HG03139 (cell line): Measurements from ENCODE around the gene EIF4E3.

ENCODE experiments used
- ATAC-seq: cut with Tn5 transposase; IDR thresholded peaks from one replicate; pipeline ENCODE4 v1.9.1; 2021; ENCODE audit not compliant: unreplicated experiment

Gene EIF4E3

GRCh38 chr3:71723452-71724170 is 1.6 kb downstream of the EIF4E3 start:
- ATAC-seq: no peak

GRCh38 chr3:71722693-71723092 is 2.5 kb downstream of the EIF4E3 start:
- ATAC-seq: no peak

GRCh38 chr3:71721651-71722157 is 3.5 kb downstream of the EIF4E3 start:
- no peak for ATAC-seq

- ATAC-seq: no peak
Measured at GRCh38 chr3:71721002-71721401, 4.2 kb downstream of the EIF4E3 start.

GRCh38 chr3:71718072-71718471 is 7.1 kb downstream of the EIF4E3 start:
- ATAC-seq: no peak

GRCh38 chr3:71714595-71714994 is 10.6 kb downstream of the EIF4E3 start:
- no peak for ATAC-seq

- ATAC-seq: no peak
Measured at GRCh38 chr3:71713041-71713440, 12.2 kb downstream of the EIF4E3 start.

GRCh38 chr3:71710906-71711494 is 14.2 kb downstream of the EIF4E3 start:
- ATAC-seq: no peak

GRCh38 chr3:71709908-71710511 is 15.2 kb downstream of the EIF4E3 start:
- ATAC-seq: no peak

- ATAC-seq: no peak
Measured at GRCh38 chr3:71708476-71709105, 16.6 kb downstream of the EIF4E3 start.

- ATAC-seq: no peak
Measured at GRCh38 chr3:71707595-71707994, 17.6 kb downstream of the EIF4E3 start.

GRCh38 chr3:71705681-71706080 is 19.5 kb downstream of the EIF4E3 start:
- no peak for ATAC-seq

GRCh38 chr3:71704915-71705314 is 20.3 kb downstream of the EIF4E3 start:
- ATAC-seq: no peak

- ATAC-seq: no peak
Measured at GRCh38 chr3:71703797-71704196, 21.4 kb downstream of the EIF4E3 start.

- ATAC-seq: no peak
Measured at GRCh38 chr3:71702131-71703024, 22.8 kb downstream of the EIF4E3 start.

GRCh38 chr3:71701251-71701762 is 23.9 kb downstream of the EIF4E3 start:
- ATAC-seq: no peak

GRCh38 chr3:71695000-71695482 is 30.2 kb downstream of the EIF4E3 start:
- ATAC-seq: no peak

- no peak for ATAC-seq
Measured at GRCh38 chr3:71694358-71694999, 30.7 kb downstream of the EIF4E3 start.

GRCh38 chr3:71693641-71694040 is 31.6 kb downstream of the EIF4E3 start:
- no peak for ATAC-seq

- ATAC-seq: no peak
Measured at GRCh38 chr3:71692139-71692538, 33.1 kb downstream of the EIF4E3 start.
